Fibroblast of skin of scalp (primary cell): Measurements from ENCODE around the gene ZNF157.

Experiments used
- DNase-seq: peaks from one replicate; pipeline ENCODE4 v3.0.0-alpha.2; 2013

ZNF157 gene

GRCh38 chrX:47447607-47448006, 77.2 kb downstream of the ZNF157 start:
- DNase-seq, result no peak

GRCh38 chrX:47448165-47448806, 77.9 kb downstream of the ZNF157 start:
- no peak for DNase-seq

- no peak for DNase-seq
Measured at GRCh38 chrX:47452112-47452511, 81.7 kb downstream of the ZNF157 start.

GRCh38 chrX:47456080-47456479, 85.7 kb downstream of the ZNF157 start:
- no peak for DNase-seq

- DNase-seq, result no peak
Measured at GRCh38 chrX:47458528-47458927, 88.2 kb downstream of the ZNF157 start.

GRCh38 chrX:47460561-47460960, 90.2 kb downstream of the ZNF157 start:
- no peak for DNase-seq
